Stimulated activated CD4-positive, alpha-beta T cell treated with anti-CD3 and anti-CD28 coated beads, Interleukin-2, amount 100 ng/mL, for 4 hours (primary cell): ENCODE measurements around the gene UQCRC2.
"Not testable (repeated sequence)": the region's sequence is repeated elsewhere in the genome, so short reads cannot be mapped to it uniquely, and the experiment has no call there.

Source experiments
- DNase-seq: peaks from one replicate; pipeline ENCODE4 v3.0.0-alpha.2; 2020; ENCODE audit warnings: low read depth

UQCRC2 gene

DNA sequence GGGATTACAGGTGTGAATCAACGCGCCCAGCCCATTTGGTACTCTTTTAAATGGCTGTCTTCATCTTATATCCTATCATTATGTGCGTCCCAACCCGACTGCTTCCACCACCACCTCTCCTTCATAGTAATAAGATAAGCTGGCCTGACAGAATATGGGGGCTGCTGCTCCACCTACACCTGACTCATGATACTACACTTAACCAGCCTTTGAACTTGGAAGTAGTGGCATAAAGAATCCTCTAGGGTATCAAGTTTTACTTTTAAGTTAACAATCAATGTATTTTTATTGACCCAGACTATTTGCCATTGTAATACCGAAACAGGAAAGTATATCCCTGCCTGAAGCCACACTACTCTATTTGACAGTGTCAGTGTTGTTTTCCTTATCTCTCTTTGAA lies 28.9 kb downstream of the UQCRC2 start:
- no peak for DNase-seq

- DNase-seq = no peak
Observed at GRCh38 chr16:21984062-21984461, 30.9 kb downstream of the UQCRC2 start.

DNA sequence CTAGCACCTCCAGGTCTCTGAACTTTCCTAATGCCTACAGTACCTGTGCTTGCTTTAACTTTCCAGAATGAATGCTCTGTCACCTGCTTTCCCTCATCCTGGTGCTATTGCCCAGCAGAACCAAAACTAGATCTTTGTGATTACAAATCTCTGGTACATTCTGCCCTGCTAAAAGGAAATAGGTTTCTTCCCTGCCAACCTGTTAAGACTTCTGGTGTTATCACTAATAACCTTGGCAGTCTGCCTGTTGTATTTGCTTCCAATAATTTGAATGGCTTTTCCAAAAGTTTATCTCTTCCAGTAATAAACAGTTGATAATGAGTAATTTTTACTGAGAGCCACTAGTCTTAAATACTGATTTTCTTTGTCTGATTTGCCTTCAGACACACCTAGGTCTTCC lies 32.4 kb downstream of the UQCRC2 start:
- no peak for DNase-seq

DNA sequence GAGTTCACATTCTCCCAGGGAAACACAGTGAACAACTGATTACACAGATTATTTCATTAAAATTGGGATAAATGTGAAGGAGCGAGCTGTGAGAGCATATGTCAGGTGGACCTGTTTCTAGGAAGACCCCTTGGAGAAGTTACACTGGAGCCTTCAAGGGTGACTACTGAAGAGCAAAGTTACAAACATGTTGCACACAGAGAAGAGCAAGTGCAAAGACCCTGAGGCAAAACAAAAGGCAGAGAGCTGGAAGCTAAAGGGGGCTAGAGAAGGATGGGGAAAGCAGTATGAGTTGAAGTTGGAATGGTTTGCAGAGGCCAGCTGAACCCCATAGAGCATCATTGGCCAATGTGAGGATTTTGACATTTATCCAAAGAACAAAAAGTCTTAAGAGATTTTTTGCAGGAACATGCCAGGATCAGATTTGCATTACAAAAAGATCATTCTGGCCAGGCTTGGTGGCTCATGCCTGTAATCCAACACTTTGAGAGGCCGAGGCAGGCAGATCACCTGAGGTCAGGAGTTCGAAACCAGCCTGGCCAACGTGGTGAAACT lies 33.6 kb downstream of the UQCRC2 start:
- no peak for DNase-seq

DNA sequence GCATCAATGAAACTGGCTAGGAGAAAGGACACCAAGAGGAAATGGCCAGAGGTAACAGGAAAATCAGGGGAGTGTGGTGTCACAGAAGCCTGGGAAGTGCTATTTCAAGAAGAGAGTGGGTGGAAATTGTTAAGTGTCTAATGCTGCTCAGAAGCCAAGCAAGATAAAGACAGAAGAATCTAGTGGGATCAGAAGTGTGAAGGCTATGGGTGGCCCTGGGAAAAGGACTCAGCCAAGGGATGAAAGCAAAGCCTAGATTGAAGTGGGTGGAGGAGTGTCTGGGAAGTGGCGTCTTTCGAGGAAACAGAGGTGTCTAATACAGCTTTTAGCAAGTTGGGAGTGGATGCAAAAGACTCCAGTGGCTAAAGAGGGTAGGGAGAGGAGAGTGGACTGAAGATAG lies 34.3 kb downstream of the UQCRC2 start:
- no peak for DNase-seq

DNA sequence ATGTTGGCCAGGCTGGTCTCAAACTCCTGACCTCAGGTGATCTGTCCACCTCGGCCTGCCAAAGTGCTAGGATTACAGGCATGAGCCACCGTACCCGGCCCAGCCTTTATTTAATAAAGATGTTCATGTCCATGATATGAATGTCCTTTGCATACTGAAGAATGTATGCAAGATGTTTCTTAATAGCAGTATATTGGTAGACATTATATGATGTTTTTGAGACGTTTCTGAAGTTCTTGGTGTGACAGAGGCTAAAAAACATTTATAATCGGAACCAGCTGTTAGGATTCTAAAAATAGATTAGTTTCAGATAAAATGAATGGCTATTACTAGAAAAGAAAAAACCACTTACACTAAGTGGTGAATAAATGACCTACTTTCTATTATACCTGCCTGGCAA lies 36.0 kb downstream of the UQCRC2 start:
- no peak for DNase-seq

DNA sequence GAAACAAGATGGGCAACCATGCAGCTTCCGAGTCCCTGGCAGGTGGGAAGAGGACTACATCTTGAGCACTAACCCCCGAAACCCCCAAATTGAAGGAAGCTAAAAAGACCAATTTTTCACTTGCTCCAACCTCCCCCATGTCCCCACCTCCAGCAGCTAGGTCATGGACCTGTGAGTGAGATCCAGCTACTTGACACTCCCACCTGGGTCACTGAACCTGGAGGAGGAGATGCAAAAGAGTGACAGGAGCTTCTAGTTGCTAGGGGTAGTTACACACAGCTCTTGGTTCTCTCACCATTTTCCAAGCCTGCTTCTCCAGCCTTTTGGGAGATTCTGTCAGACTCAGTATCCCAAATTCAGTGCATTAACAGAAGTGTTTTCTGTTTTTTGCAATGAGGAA lies 36.6 kb downstream of the UQCRC2 start:
- DNase-seq = no peak

DNA sequence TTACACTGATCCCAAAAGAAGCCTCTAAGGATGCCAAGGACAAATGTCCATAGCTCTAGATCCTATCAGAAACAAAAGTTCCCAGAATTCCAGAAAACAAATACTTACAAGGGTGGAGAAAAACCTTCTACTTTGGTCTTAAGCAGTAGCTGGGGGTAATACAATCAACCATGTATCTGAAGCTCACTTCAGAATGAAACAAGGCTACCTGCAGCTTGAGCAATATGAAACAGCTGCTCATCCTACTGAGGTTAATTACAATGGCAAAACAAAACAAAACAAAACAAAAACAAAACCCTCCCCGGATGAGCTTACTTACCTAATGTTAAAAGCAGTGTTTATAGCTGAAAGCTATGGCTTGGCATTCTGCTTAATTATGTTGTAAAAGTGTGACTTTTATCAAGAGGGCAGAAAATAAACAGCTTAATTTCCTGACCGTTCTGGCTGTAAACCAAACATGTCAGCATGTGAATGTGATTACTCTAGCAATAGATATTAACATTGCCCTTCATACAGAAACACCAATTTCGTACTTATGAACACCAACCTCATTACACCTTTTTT lies 37.3 kb downstream of the UQCRC2 start:
- no peak for DNase-seq

DNA sequence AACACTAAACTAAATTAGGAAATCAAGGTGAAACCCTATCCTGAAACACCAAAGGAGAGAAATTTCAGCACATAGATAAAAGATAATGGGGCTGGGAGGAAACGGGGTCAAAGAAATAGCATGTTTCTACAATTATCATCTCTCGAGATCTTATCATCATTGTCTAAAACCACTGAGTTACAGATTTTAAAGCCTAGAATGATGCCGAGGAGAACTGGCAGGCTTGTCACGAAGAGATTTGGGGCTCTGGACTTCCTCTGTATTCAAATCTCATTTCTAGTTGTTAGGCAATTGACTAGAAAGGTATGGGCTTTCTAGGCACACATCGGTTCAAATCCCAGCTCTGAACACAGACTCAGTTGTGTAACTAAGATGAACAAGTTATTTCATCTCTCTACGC lies 38.5 kb downstream of the UQCRC2 start:
- DNase-seq = no peak

- no peak for DNase-seq
Observed at GRCh38 chr16:21994856-21995465, 41.8 kb downstream of the UQCRC2 start.

- no peak for DNase-seq
Observed at GRCh38 chr16:21996923-21997696, 43.9 kb downstream of the UQCRC2 start.

DNA sequence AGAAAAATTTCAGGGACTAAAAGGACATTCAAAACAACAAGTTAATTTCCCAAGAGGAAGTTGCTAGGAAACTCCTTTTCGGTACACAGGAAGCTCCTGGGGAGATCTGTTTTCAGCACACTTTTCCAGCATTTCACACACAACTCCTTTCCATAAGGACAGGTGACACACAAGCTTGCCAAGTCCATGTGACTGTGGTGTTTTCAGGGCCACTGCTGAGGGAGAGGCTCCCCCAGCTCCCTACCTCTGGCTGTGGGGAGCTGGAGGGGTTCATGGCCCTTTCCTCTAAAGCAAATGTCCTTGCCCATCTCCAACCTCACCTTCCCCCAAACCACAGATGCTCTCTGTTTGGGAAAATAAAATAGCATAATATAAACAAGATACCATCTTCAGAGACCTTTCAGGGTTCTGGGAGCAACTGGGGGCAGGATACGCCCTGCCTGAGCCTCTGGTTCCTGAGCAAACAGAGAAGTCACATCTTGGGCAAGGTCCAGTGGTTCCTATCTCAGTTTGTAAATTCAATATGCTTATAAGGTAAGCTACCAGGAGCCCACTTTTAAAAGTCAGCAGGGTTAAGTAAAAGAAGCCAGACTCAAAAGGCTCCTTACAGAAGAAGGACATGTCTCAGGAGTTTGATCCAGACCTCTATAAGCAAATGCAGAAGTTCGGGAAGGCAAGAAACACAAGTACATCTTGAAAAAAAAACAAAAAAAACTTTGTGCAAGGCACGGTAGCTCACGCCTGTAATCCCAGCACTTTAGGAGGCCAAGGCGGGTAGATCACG lies 44.7 kb downstream of the UQCRC2 start:
- DNase-seq = no peak

GRCh38 chr16:22001591-22001990 lies 48.4 kb downstream of the UQCRC2 start:
- no peak for DNase-seq

DNA sequence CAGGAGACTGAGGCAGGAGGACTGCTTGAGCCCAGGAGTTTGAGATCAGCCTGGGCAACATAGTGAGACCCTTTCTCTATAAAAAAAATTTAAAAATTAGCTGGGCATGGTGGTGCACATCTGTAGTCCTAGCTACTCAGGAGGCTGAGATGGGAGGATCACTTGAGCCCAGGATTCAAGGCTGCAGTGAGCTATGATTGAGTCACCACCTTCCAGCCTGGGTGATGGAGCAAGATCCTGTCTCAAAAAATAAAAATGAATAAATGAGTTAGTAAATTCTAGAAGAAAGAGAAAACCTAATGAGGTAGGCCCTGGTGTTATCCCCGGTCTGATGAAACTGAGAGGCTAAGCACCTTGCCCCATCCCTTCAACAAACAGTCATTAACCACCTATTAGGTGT lies 48.9 kb downstream of the UQCRC2 start:
- DNase-seq = not testable (repeated sequence)

- no peak for DNase-seq
Observed at GRCh38 chr16:22003195-22003594, 50.0 kb downstream of the UQCRC2 start.

DNA sequence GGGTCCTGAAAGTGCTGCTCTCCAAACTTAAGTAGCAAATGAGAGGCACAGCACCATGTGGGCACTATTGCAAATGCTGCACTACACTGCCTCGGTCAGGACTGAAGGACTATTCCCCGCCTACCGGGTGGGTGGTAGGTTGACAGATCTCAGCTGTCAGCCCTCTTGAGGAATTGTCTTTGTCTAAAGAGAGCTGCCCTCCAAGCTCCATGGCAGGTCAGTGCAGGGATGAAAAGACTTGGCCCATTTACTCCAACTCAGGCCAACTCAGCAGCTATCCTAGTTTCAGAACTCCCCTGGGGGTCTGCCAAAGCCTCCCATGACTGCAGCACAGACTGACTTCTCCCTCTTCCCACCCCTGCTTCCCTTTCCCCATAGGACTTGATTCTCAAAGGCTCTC lies 51.2 kb downstream of the UQCRC2 start:
- no peak for DNase-seq

GRCh38 chr16:22005746-22006145 lies 52.6 kb downstream of the UQCRC2 start:
- DNase-seq = no peak

GRCh38 chr16:22006636-22007035 lies 53.5 kb downstream of the UQCRC2 start:
- no peak for DNase-seq

GRCh38 chr16:22007159-22007508 lies 54.0 kb downstream of the UQCRC2 start:
- no peak for DNase-seq

- DNase-seq = peak; percentile 52
Observed at GRCh38 chr16:22007509-22008214, 54.5 kb downstream of the UQCRC2 start, which contains the start of gene MOSMO. Gene MOSMO (plus strand): TSS chr16:22008111. CDS start chr16:22008302, 191 bp downstream.

GRCh38 chr16:22008215-22009059 lies 55.3 kb downstream of the UQCRC2 start:
- DNase-seq = no peak
